Cardiac muscle cell (in vitro differentiated cells and primary cell): ENCODE data around the gene LDB2. TPM values are rescaled to one million over a fixed set of nuclear protein-coding genes. Genes with fewer than 3 reads are reported as not detected.
A peak's percentile ranks its signal among the peaks of the same experiment; 100 is the strongest.

Experiments
- DNase-seq, 2 donors: peaks; one replicate each; pipeline versions ENCODE4 v3.0.0 to v3.0.0-alpha.2; 2010 to 2017; ENCODE audit warnings: low read depth in 1 of 2, low spot score in 1 of 2
- H3K27ac ChIP-seq: fragments of 200-600 bp; sonication (generic); 2 replicates; pipeline ENCODE4 v1.5.1; 2016
- H3K27me3 ChIP-seq: fragments of 200-600 bp; sonication (generic); 2 replicates; pipeline ENCODE4 v1.6.0; 2016; ENCODE audit warnings: control low read depth
- H3K36me3 ChIP-seq: fragments of 200-600 bp; sonication (generic); 2 replicates; pipeline ENCODE4 v1.5.1; 2016; ENCODE audit warnings: control low read depth
- H3K4me1 ChIP-seq: fragments of 200-600 bp; sonication (generic); 2 replicates; pipeline ENCODE4 v1.8.1; 2017; ENCODE audit warnings: low read depth, mild to moderate bottlenecking, mixed run types
- H3K4me3 ChIP-seq: fragments of 200-600 bp; sonication (generic); 2 replicates; pipeline ENCODE4 v1.5.1; 2016; ENCODE audit warnings: mild to moderate bottlenecking
- H3K9me3 ChIP-seq: fragments of 200-600 bp; sonication (generic); 2 replicates; pipeline ENCODE4 v1.5.1; 2017; ENCODE audit warnings: low read depth, mild to moderate bottlenecking, control low read depth
- polyA plus RNA-seq: library from polyadenylated mRNA; unstranded; fragments of >200 nt; fragmentation: Nextera tagmentation; extraction: Ambion mirVana; gene quantifications from 2 replicates; pipeline ENCODE4 v1.2.1, GENCODE V29; 2016
- total RNA-seq: library from RNA; depleted of rRNA; stranded (reverse); fragments of >200 nt; gene quantifications from 2 replicates; pipeline ENCODE4 v1.2.3, GENCODE V29; 2016
- TF ChIP-seq, protein P1 (sequence below): IDR thresholded peaks from 2 replicates; pipeline ENCODE4 v1.5.1; 2012; ENCODE audit warnings: low read depth, mild to moderate bottlenecking, low read length

LDB2 gene
- total and polyA plus RNA-seq, 2 experiments from 2014 or later = 10.4 to 12.4 TPM

DNA sequence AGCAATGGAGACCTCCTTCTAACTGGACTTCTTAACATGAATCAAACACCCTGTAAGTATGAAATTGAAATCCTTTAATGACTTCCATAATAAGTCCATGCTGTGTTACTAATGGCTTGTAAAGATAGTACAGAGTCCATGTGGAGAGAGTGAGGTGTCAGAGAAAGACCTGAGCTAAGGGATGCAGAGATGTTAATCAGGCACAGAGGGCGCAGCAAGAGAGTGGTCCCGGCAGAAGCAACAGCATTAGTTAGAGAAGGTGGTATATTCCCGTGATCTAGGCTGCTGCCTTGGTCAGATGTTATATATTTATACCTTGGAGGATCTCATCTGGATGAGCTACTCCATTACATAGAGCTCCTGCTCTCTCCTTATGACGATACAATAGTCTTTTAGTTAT lies 295.3 kb downstream of the LDB2 start:
- Histone ChIP-seq H3K27me3 (no peaks in the 10 kb centered on the region), H3K9me3 (no peaks in the 10 kb centered on the region), H3K36me3 (no peaks in the 10 kb centered on the region), H3K27ac (no peak overlapping the region), H3K4me3 (no peak overlapping the region), H3K4me1 (no peaks in the 10 kb centered on the region)
- TF ChIP-seq, protein P1, sequence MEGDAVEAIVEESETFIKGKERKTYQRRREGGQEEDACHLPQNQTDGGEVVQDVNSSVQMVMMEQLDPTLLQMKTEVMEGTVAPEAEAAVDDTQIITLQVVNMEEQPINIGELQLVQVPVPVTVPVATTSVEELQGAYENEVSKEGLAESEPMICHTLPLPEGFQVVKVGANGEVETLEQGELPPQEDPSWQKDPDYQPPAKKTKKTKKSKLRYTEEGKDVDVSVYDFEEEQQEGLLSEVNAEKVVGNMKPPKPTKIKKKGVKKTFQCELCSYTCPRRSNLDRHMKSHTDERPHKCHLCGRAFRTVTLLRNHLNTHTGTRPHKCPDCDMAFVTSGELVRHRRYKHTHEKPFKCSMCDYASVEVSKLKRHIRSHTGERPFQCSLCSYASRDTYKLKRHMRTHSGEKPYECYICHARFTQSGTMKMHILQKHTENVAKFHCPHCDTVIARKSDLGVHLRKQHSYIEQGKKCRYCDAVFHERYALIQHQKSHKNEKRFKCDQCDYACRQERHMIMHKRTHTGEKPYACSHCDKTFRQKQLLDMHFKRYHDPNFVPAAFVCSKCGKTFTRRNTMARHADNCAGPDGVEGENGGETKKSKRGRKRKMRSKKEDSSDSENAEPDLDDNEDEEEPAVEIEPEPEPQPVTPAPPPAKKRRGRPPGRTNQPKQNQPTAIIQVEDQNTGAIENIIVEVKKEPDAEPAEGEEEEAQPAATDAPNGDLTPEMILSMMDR = no peak
- DNase-seq = no peak

GRCh38 chr4:16598597-16599206 lies 299.7 kb downstream of the LDB2 start:
- no peaks in the 10 kb centered on the region for H3K9me3 ChIP-seq
- no peaks in the 10 kb centered on the region for H3K27me3 ChIP-seq
- DNase-seq = peak in 1 of 2 donors; percentile 37
- no peak overlapping the region for H3K4me3 ChIP-seq
- TF ChIP-seq, protein P1 = no peak
- H3K4me1 ChIP-seq = no peaks in the 10 kb centered on the region
- no peaks in the 10 kb centered on the region for H3K36me3 ChIP-seq
- no peak overlapping the region for H3K27ac ChIP-seq

- Histone ChIP-seq H3K36me3 (no peaks in the 10 kb centered on the region), H3K9me3 (no peaks in the 10 kb centered on the region), H3K4me3 (no peak overlapping the region), H3K27me3 (no peaks in the 10 kb centered on the region), H3K4me1 (no peaks in the 10 kb centered on the region), H3K27ac (no peak overlapping the region)
- TF ChIP-seq, protein P1 = no peak
- peak in 1 of 2 donors; percentile 34 for DNase-seq
Measured at GRCh38 chr4:16597845-16598596, 300.4 kb downstream of the LDB2 start.

- DNase-seq = no peak
- Histone ChIP-seq H3K4me3 (no peak overlapping the region), H3K27ac (no peak overlapping the region), H3K27me3 (no peaks in the 10 kb centered on the region), H3K36me3 (no peaks in the 10 kb centered on the region), H3K4me1 (no peaks in the 10 kb centered on the region), H3K9me3 (no peaks in the 10 kb centered on the region)
- TF ChIP-seq, protein P1 = no peak
Measured at GRCh38 chr4:16597443-16597842, 301.0 kb downstream of the LDB2 start.

GRCh38 chr4:16596267-16596666 lies 302.2 kb downstream of the LDB2 start:
- no peak overlapping the region for H3K27ac ChIP-seq
- H3K36me3 ChIP-seq = no peaks in the 10 kb centered on the region
- no peaks in the 10 kb centered on the region for H3K27me3 ChIP-seq
- TF ChIP-seq, protein P1 = no peak
- no peaks in the 10 kb centered on the region for H3K9me3 ChIP-seq
- DNase-seq = no peak
- no peaks in the 10 kb centered on the region for H3K4me1 ChIP-seq
- no peak overlapping the region for H3K4me3 ChIP-seq
